GM18505 (cell line): ENCODE results near the gene PLCG1.

Experiments used
- ATAC-seq: cut with Tn5 transposase; IDR thresholded peaks from one replicate; pipeline ENCODE4 v1.9.1; 2021; ENCODE audit not compliant: unreplicated experiment
- POLR2A ChIP-seq: IDR thresholded peaks from 4 replicates; pipeline ENCODE4 v1.6.1; 2011; ENCODE audit warnings: borderline replicate concordance; ENCODE audit not compliant: insufficient read depth, insufficient read length; ENCODE audit errors: extremely low read depth

Gene PLCG1

DNA sequence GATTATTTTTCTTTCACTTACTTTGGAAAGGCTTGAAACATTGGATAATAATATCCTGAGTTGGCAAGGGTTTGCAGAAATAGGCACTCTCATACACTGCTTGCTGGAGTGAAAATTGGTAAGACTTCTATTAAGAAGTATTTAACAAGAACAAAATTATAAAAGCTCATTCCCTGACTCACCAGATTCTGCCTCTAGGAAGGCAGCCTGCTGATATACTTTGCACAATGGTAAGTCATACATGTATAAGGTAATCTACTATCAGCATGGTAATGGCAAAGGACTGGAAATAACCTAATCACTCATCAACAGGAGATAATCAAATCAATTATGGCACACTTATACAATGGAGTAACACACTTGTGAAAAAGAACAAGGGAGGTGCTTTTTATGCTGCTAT is 85.8 kb downstream of the PLCG1 start:
- TF ChIP-seq POLR2A = no peak
- no peak for ATAC-seq

DNA sequence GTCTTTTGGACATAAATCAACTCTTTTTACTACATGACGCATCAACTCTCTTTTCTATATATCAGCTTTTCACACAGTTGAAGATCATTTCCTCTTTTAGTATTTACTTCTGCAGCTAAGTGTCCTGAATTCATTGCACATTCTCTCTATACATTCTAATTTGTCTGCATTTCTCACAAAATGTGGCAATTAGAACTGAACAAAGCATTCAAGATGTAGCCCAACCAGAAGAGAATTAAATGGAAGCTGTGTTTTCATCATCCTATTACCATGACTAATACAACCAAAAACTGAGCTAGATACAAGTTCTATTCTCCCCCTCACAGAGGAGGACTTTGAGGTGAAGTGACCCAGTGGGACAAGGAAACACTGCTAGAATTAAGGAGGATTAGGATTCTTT is 86.9 kb downstream of the PLCG1 start:
- no peak for ATAC-seq
- TF ChIP-seq POLR2A = no peak

DNA sequence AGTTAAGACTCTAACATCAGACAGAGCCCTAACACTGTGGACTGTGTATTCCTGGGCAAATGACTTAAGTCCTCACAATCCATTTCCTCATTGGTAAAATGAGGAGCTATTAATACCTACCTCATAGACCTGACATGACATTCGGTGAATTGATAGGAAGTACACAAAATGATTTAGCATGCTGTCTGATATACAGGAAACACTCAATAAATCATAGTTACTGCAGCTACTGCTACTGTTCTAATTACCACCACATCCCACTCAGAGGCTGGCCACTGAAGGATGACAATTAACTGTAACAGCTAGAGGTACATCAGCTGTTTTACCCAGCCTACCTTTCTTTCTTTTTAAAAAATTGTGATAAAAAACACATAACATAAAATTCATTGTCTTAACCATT is 87.7 kb downstream of the PLCG1 start:
- no peak for ATAC-seq

DNA sequence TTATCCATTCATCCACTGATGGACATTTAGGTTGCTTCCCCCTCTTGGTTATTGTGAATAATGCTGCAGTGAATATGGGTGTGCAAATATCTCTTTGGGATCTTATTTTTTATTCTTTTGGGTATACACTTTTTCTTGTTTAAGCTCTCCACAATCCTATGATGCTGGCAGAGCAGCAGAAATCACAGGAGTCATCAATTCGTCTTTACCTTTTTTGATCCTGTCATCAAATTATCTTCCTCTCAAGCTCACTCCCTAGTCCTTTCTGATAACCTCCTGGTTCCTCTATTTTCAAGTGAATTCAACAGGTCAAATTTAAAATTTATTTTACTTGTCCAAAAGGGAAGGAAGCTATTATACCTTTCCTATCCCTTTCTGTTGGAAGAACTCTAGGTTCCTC is 89.1 kb downstream of the PLCG1 start:
- TF ChIP-seq POLR2A = no peak
- no peak for ATAC-seq

More for the DNA sequence above, 87.7 kb downstream of the PLCG1 start:
- TF ChIP-seq POLR2A = no peak
